ENCODE results near the gene DGKQ.

GRCh38 chr4:925771-926500 lies 47.4 kb downstream of the DGKQ start:
- TF ChIP-seq, protein P1, sequence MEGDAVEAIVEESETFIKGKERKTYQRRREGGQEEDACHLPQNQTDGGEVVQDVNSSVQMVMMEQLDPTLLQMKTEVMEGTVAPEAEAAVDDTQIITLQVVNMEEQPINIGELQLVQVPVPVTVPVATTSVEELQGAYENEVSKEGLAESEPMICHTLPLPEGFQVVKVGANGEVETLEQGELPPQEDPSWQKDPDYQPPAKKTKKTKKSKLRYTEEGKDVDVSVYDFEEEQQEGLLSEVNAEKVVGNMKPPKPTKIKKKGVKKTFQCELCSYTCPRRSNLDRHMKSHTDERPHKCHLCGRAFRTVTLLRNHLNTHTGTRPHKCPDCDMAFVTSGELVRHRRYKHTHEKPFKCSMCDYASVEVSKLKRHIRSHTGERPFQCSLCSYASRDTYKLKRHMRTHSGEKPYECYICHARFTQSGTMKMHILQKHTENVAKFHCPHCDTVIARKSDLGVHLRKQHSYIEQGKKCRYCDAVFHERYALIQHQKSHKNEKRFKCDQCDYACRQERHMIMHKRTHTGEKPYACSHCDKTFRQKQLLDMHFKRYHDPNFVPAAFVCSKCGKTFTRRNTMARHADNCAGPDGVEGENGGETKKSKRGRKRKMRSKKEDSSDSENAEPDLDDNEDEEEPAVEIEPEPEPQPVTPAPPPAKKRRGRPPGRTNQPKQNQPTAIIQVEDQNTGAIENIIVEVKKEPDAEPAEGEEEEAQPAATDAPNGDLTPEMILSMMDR (IDR thresholded peaks at IDR 0.05; ENCODE audit: insufficient read depth, low read length): no peak
- no peak for TF ChIP-seq POLR2AphosphoS5 (IDR thresholded peaks at IDR 0.05; ENCODE audit: low read depth)
- no peak for TF ChIP-seq REST (IDR thresholded peaks at IDR 0.05; ENCODE audit: insufficient replicate concordance, low read depth)

Measured in HL-60 (cell line).